HL-60 (cell line): ENCODE measurements around the gene GPLD1.

Source experiments
- DNase-seq, 2 experiments: peaks; one replicate each; pipeline ENCODE4 v3.0.0-alpha.2; 2010 to 2020; ENCODE audit warnings: low read depth in 1 of 2, low spot score in 1 of 2
- H3K27ac ChIP-seq: fragments of 250-450 bp; sonication (Bioruptor Pico); replicated peaks from 2 replicates; pipeline ENCODE4 v1.5.1; 2020; ENCODE audit warnings: mild to moderate bottlenecking, moderate library complexity
- H3K27me3 ChIP-seq: fragments of 250-450 bp; sonication (Bioruptor Pico); 2 replicates; pipeline ENCODE4 v1.5.1; 2021; ENCODE audit warnings: mild to moderate bottlenecking, moderate library complexity; ENCODE audit not compliant: insufficient read depth, poor library complexity, severe bottlenecking
- H3K4me3 ChIP-seq: replicated peaks from 2 replicates; pipeline ENCODE4 v1.5.1; 2011; ENCODE audit warnings: mild to moderate bottlenecking, control low read depth, low read length; ENCODE audit not compliant: insufficient read depth
- CTCF ChIP-seq: IDR thresholded peaks from one replicate; pipeline ENCODE4 v1.5.1; 2011; ENCODE audit warnings: low read length, control low read depth, inconsistent platforms; ENCODE audit not compliant: insufficient read depth
- GABPA ChIP-seq: IDR thresholded peaks from 2 replicates; pipeline ENCODE4 v1.6.1; 2012; ENCODE audit warnings: low read depth
- POLR2AphosphoS5 ChIP-seq: IDR thresholded peaks from 2 replicates; pipeline ENCODE4 v1.6.1; 2012; ENCODE audit warnings: low read depth
- REST ChIP-seq: IDR thresholded peaks from 2 replicates; pipeline ENCODE4 v1.6.1; 2012; ENCODE audit warnings: low read depth; ENCODE audit not compliant: insufficient replicate concordance
- SPI1 ChIP-seq: IDR thresholded peaks from 2 replicates; pipeline ENCODE4 v1.6.1; 2012; ENCODE audit warnings: low read depth, mild to moderate bottlenecking, borderline replicate concordance

The GPLD1 gene

GRCh38 chr6:24522228-24523176, 33.1 kb upstream of the GPLD1 start:
- no peak overlapping the region for H3K4me3 ChIP-seq
- peak in 1 of 2 experiments; percentile 10 for DNase-seq
- no peaks in the 10 kb centered on the region for H3K27me3 ChIP-seq
- no peak overlapping the region for H3K27ac ChIP-seq
- TF ChIP-seq CTCF (no peak), GABPA (no peak), SPI1 (no peak), REST (no peak), POLR2AphosphoS5 (no peak)

DNA sequence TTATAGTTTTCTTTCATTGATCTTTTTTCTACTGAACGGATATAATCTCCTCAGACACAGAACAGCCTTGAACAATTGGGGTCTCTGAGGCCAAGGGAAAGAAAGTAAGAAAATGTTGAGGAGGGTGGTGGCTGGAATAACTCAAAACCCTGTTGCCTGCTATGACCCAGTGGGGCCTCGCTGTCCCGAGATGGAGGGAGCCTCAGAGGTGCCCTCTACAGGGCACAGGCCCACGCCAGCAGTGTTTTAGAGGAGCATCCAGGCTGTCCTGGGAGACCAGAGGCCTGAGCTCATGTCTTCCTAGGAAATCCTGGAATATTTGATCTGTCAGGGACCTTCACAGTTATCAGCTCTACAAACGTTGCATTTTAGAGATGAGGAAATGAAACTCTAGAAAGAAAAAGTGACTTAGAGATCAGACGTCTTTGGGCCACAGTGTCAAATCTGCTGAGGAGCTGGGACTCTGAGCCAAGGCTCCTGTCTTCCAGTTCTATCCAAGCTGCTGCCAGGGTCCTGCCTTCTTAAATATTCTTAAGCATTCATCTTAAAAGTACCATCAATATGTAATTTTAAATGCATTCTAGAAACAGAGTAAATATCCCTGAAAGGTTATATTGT, 31.7 kb upstream of the GPLD1 start:
- TF ChIP-seq CTCF (peak; percentile 64), REST (no peak), SPI1 (no peak), GABPA (no peak), POLR2AphosphoS5 (no peak)
- H3K27ac ChIP-seq: no peak overlapping the region
- DNase-seq: peak in 1 of 2 experiments; percentile 33
- H3K27me3 ChIP-seq: no peaks in the 10 kb centered on the region
- H3K4me3 ChIP-seq: no peak overlapping the region

DNA sequence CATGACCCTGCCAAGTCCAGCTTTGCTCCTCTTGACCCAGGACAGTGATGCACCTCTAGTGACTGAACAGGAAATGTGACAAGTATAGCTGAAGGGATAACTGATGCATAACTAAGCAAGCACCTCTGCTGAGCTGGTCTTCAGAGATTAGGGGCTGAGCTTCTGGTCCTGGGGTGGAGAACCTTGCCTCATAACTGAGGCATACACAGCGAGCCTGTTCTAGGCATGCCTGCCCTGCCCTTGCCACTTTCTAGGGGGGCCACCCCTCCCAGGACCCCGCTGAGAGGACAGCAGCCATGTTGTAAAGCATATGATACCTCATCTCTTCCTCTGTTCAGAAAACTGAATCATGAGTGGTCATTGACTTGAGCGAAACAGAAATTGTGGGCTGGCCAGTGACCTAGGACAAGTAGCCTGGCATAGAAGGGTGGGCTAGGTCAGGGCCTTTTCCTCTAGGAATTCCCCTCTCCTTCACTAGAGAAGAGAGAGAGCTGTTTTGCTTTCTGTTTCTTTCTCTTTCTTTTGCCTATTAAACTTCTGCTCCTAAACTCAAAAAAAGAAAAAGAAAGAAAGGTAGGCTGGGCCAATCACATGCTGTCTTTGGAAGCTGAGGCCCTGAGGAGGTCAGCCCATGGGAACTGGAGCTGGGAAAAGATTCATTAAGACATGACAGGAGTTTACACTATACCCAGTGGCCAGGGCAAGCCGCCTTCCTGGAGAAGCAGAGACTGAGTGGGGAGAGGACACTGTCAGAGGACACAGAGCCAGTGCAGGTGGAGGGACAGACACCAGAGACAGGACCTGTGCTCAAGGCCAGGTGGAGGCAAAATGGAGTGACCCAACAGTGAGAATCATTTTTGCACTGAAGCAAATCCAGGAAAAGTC, 28.5 kb upstream of the GPLD1 start:
- Histone ChIP-seq H3K4me3 (no peak overlapping the region), H3K27me3 (no peaks in the 10 kb centered on the region), H3K27ac (no peak overlapping the region)
- no peak for TF ChIP-seq POLR2AphosphoS5
- TF ChIP-seq REST: no peak
- DNase-seq: no peak
